ENCODE measurements around the gene RAVER1. TPM values are rescaled to one million over a fixed set of nuclear protein-coding genes. Genes with fewer than 3 reads are reported as not detected.
"Not testable (repeated sequence)": the region's sequence is repeated elsewhere in the genome, so short reads cannot be mapped to it uniquely, and the experiment has no call there.

RAVER1 gene
- total and polyA plus RNA-seq, 10 of the 15 experiments (the other 5 are each of a cell fraction or from before 2014, with no cell fraction given) = 0.03 to 87.0 (median 12.1) TPM

- TF ChIP-seq ZNF592 (IDR thresholded peaks at IDR 0.05) (no peak), POU2F2 (IDR thresholded peaks at IDR 0.05; ENCODE audit: borderline replicate concordance, low read depth, low read length) (peak; percentile 71; the same call in 2 of the 3 replicates), CBX5 (IDR thresholded peaks at IDR 0.05; ENCODE audit: low read depth) (no peak), MXI1 (IDR thresholded peaks at IDR 0.05; ENCODE audit: low read depth, low read length) (peak; percentile 46), NFIC (IDR thresholded peaks at IDR 0.05; ENCODE audit: low read depth, low read length) (no peak), CHD4 (IDR thresholded peaks at IDR 0.05) (no peak), ZNF384 (IDR thresholded peaks at IDR 0.05; ENCODE audit: borderline replicate concordance, low read depth, low read length) (no peak), ZNF24 (IDR thresholded peaks at IDR 0.05) (no peak), ZNF687 (IDR thresholded peaks at IDR 0.05) (no peak), TCF7 (IDR thresholded peaks at IDR 0.05; ENCODE audit: borderline replicate concordance) (no peak)
These were observed at the start of gene RAVER1 (continued) for GRCh38 chr19:10332965-10333757.

GRCh38 chr19:10383223-10383499, 49.8 kb upstream of the RAVER1 start:
- Histone ChIP-seq H3K79me2 (ENCODE audit: control insufficient read depth, insufficient read depth, low read length) (peaks cover 23% of the 10 kb centered on the region), H3K4me1 (ENCODE audit: control insufficient read depth, insufficient read depth, low read length) (peaks cover 19% of the 10 kb centered on the region)
- DNase-seq (ENCODE audit: low read depth, low spot score); H3K4me2 ChIP-seq (ENCODE audit: control insufficient read depth, insufficient read depth); H3K27me3 ChIP-seq (replicated peaks in 1 of 2; ENCODE audit: control insufficient read depth in 2 of 2, insufficient read depth in 2 of 2, low read length in 1 of 2); H4K20me1 ChIP-seq (ENCODE audit: control insufficient read depth, insufficient read depth); H2AFZ ChIP-seq (ENCODE audit: control insufficient read depth, low read depth, low read length); H3K9ac ChIP-seq (ENCODE audit: control insufficient read depth, insufficient read depth, low read length); H3K27ac ChIP-seq (ENCODE audit: control insufficient read depth, insufficient read depth); FAIRE-seq; in situ Hi-C loops (cut with MboI); BruUV-seq (replicated peaks); H3K36me3 ChIP-seq (ENCODE audit: control insufficient read depth in 2 of 2, insufficient read depth in 2 of 2, low read length in 1 of 2); H3K9me3 ChIP-seq (replicated peaks; ENCODE audit: control insufficient read depth, insufficient read depth, low read length); H3K4me3 ChIP-seq; ATAC-seq: not testable (repeated sequence)
- SMC1A ChIA-PET (ENCODE audit: uncharacterized antibody, unreplicated experiment) = interaction anchor here (1.1 to 4.5 kb wide), 4 partner anchors 91 to 112 kb away, joined by 3 to 39 read pairs (median 3); partner anchors contain the start of genes ICAM1 and ICAM5
- RAD21 ChIA-PET (ENCODE audit: unreplicated experiment) = interaction anchor here (0.7 to 5.6 kb wide), 5 partner anchors 10 to 801 kb away, joined by 3 to 62 read pairs (median 5); partner anchors contain the start of genes ICAM1 and RAVER1
- 98% methylated on average over 8 of the region's 8 CpGs for WGBS (ENCODE audit: insufficient coverage, insufficient replicate concordance, low lambda C conversion rate, missing lambda C conversion rate)
- intact Hi-C loops (cut with micrococcal nuclease; ENCODE audit: unreplicated experiment) = loop anchor here (10.0 kb wide), 1 partner anchor 278 kb away; the partner anchor contains the start of genes ANGPTL6 and PPAN
- POLR2A ChIA-PET = interaction anchor here (0.7 to 8.3 kb wide), 5 partner anchors 30 to 258 kb away, joined by 3 to 108 read pairs (median 5); partner anchors contain the start of genes ICAM1 and ICAM5
- CTCF ChIA-PET = interaction anchor here (1.3 to 12.4 kb wide), 3 partner anchors 96 to 124 kb away, joined by 4 to 370 read pairs (median 34); partner anchors contain the start of genes ICAM1 and ICAM4

Measured in GM12878 (cell line).